Peyer's patch (tissue), 4 donors: Measurements from ENCODE around the gene DNAI1.

Source experiments
- CTCF ChIP-seq, 6 experiments: fragments of 450-650 bp in 4 of 6; fragments of 200-600 bp in 2 of 6; sonication (generic) in 1 of 6; IDR thresholded peaks; one replicate each; pipeline ENCODE4 v1.5.1; 2017 to 2019; ENCODE audit warnings: antibody characterized with exemption in 6 of 6, mild to moderate bottlenecking in 3 of 6, moderate library complexity in 1 of 6
- POLR2A ChIP-seq, 2 donors: fragments of 450-650 bp; IDR thresholded peaks; one replicate each; pipeline ENCODE4 v1.5.1; 2017; ENCODE audit warnings: antibody characterized with exemption in 2 of 2, mild to moderate bottlenecking in 2 of 2, moderate library complexity in 2 of 2

- no peak for TF ChIP-seq POLR2A (IDR thresholded peaks at IDR 0.05)
- TF ChIP-seq CTCF (IDR thresholded peaks at IDR 0.05): no peak
Measured at GRCh38 chr9:34431667-34432066, 26.9 kb upstream of the DNAI1 start.
